Subcutaneous abdominal adipose tissue (tissue), 5 donors: ENCODE results near the gene CAPRIN1.

ENCODE experiments used
- H3K27ac ChIP-seq: one replicate; pipeline ENCODE4 v1.7.0; 2013; ENCODE audit warnings: low read depth, mild to moderate bottlenecking, inconsistent platforms, low read length, moderate library complexity
- H3K27me3 ChIP-seq, 5 donors: one replicate each; pipeline ENCODE4 v1.7.0; 2013; ENCODE audit warnings: low read length in 5 of 5, inconsistent platforms in 1 of 5; ENCODE audit not compliant: control insufficient read depth in 5 of 5, insufficient read depth in 4 of 5
- H3K36me3 ChIP-seq, 5 donors: one replicate each; pipeline ENCODE4 v1.7.0; 2013; ENCODE audit warnings: low read length in 5 of 5; ENCODE audit not compliant: control insufficient read depth in 5 of 5, insufficient read depth in 5 of 5
- H3K4me1 ChIP-seq, 5 donors: one replicate each; pipeline ENCODE4 v1.7.0; 2013; ENCODE audit warnings: low read length in 5 of 5, mild to moderate bottlenecking in 3 of 5, moderate library complexity in 1 of 5; ENCODE audit not compliant: control insufficient read depth in 5 of 5, insufficient read depth in 5 of 5
- H3K4me3 ChIP-seq, 5 donors: one replicate each; pipeline ENCODE4 v1.7.0; 2013; ENCODE audit warnings: low read length in 5 of 5, low read depth in 1 of 5
- H3K9ac ChIP-seq, 5 donors: one replicate each; pipeline ENCODE4 v1.7.0; 2013; ENCODE audit warnings: low read length in 5 of 5, mild to moderate bottlenecking in 4 of 5, moderate library complexity in 3 of 5
- H3K9me3 ChIP-seq, 5 donors: one replicate each; pipeline ENCODE4 v1.7.0; 2013; ENCODE audit warnings: low read length in 5 of 5; ENCODE audit not compliant: control insufficient read depth in 5 of 5
- donor health status: healthy.
- donor health status: healthy.
- donor health status: healthy.
- donor health status: healthy.
- donor health status: healthy.

Gene CAPRIN1

DNA sequence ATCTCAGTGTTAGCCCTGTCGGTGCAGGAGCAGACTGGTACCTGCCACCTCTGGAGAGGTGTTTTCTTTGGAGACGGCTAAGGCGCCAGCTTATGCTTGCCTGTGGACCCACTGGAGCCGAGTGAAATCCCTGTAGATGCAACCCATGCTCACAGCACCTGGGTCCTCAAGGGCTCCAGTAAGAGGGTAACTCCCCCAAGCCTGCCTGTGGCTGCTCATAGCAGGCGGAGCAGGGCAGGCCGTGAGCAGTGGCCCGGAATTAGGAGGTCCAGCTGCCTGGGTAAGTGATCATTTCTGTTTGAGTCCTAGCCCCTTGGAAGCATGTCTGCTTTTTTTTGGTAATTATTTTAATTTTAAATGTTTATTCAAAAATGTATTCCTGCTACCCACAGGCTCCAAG lies 97.7 kb downstream of the CAPRIN1 start:
- no peak overlapping the region for H3K27ac ChIP-seq
- H3K27me3 ChIP-seq: no peaks in the 10 kb centered on the region
- H3K9me3 ChIP-seq: no peaks in the 10 kb centered on the region
- no peak overlapping the region for H3K4me3 ChIP-seq
- H3K4me1 ChIP-seq: peaks cover 0 to 3% (median 0%) of the 10 kb centered on the region in 5 donors
- H3K9ac ChIP-seq: no peak overlapping the region
- H3K36me3 ChIP-seq: peaks cover 2 to 88% (median 81%) of the 10 kb centered on the region in 5 donors

GRCh38 chr11:34149786-34150185 lies 98.3 kb downstream of the CAPRIN1 start:
- Histone ChIP-seq H3K4me3 (no peak overlapping the region), H3K4me1 (peaks cover 0 to 6% (median 0%) of the 10 kb centered on the region in 5 donors), H3K9ac (no peak overlapping the region), H3K9me3 (no peaks in the 10 kb centered on the region), H3K27ac (no peak overlapping the region), H3K27me3 (no peaks in the 10 kb centered on the region), H3K36me3 (peaks cover 0 to 84% (median 76%) of the 10 kb centered on the region in 5 donors)

- Histone ChIP-seq H3K27ac (no peak overlapping the region), H3K9me3 (no peaks in the 10 kb centered on the region), H3K4me1 (peaks cover 0 to 9% (median 0%) of the 10 kb centered on the region in 5 donors), H3K4me3 (no peak overlapping the region), H3K9ac (no peak overlapping the region), H3K27me3 (no peaks in the 10 kb centered on the region), H3K36me3 (peaks cover 0 to 79% (median 70%) of the 10 kb centered on the region in 5 donors)
These were observed 99.1 kb downstream of the CAPRIN1 start for GRCh38 chr11:34150494-34151151.
